Epithelial cell of prostate (primary cell): Measurements from ENCODE around the gene PATE3.

Experiments used
- DNase-seq: peaks from one replicate; pipeline ENCODE4 v3.0.0-alpha.2; 2011; ENCODE audit warnings: low read depth, low spot score
- H3K27ac ChIP-seq: fragments of 450-650 bp; 2 replicates; pipeline ENCODE4 v1.5.1; 2017; ENCODE audit warnings: mild to moderate bottlenecking

The PATE3 gene, protein sequence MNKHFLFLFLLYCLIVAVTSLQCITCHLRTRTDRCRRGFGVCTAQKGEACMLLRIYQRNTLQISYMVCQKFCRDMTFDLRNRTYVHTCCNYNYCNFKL

DNA sequence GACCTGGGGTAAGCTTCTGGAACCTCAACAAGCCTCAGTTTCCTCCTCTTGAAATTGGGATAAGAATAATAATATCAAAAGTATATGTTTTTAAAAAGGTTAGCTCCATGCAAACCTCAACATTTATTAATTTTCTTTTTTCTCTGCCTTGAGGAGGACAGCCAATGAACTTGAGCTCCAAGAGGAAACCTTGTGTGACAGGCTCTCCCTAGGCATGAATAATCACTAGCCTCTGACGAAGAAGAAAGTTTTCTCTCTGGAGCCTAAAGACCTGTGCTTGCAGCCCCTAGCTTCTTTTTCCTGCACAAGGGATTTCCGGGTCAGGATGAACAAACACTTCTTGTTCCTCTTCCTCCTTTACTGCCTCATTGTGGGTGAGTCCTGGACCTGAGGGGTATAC lies at the start of gene PATE3:
Gene PATE3, plus strand, starts transcription at position 301 of the 400 bp plus-strand sequence. Its CDS starts 25 bp downstream, at position 326.
- no peak for DNase-seq
- H3K27ac ChIP-seq: no peak within 1 kb of the TSS

- no peak overlapping the region for H3K27ac ChIP-seq
- no peak for DNase-seq
These were observed 47.3 kb upstream of the PATE3 start for GRCh38 chr11:125740617-125741016.

- no peak for DNase-seq
- no peak overlapping the region for H3K27ac ChIP-seq
These were observed 44.2 kb upstream of the PATE3 start for GRCh38 chr11:125743681-125744080.

- H3K27ac ChIP-seq: no peak within 1 kb of the TSS
- no peak for DNase-seq
These were observed 41.9 kb upstream of the PATE3 start, which contains the start of gene PATE1 for GRCh38 chr11:125745979-125746378. Gene PATE1 (plus strand): TSS chr11:125746279. CDS start chr11:125746305, 26 bp downstream.

DNA sequence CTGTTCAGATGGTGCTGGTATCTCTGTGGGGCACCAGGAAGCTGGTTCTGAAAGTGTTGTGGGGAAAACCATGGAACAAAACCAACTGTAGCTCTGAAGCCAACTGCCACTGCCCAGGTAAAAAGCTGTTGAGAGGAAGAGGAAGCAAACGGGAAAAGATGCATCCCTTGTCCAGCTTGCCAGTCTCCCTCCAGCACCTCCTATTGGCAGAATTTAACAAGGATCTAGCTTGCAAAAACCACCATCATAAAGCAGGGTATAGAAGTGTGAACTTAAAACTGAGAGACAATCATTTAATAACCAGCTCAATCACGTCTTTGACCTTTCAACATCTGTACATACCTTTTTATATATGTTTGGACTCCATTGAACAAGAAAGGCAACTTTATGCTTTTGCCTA lies 37.3 kb upstream of the PATE3 start:
- no peak for DNase-seq
- no peak overlapping the region for H3K27ac ChIP-seq

DNA sequence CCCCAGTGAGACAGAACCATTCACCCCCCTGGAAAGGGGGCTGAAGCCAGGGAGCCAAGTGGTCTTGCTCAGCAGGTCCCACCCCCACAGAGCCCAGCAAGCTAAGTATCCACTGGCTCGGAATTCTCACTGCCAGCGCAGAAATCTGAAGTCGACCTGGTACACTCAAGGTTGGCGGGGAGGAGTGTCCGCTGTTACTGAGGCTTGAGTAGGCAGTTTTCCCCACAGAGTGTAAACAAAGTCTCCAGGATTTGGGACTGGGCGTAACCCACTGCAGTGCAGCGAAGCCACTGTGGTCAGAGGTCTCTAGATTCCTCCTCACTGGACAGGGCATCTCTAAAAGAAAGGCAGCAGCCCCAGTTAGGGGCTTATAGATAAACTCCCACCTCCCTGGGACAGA lies 31.9 kb upstream of the PATE3 start:
- H3K27ac ChIP-seq: no peak overlapping the region
- no peak for DNase-seq

- no peak overlapping the region for H3K27ac ChIP-seq
- DNase-seq: no peak
These were observed 25.5 kb upstream of the PATE3 start for GRCh38 chr11:125762445-125762844.

GRCh38 chr11:125763483-125763882 lies 24.4 kb upstream of the PATE3 start:
- DNase-seq: no peak
- no peak overlapping the region for H3K27ac ChIP-seq

DNA sequence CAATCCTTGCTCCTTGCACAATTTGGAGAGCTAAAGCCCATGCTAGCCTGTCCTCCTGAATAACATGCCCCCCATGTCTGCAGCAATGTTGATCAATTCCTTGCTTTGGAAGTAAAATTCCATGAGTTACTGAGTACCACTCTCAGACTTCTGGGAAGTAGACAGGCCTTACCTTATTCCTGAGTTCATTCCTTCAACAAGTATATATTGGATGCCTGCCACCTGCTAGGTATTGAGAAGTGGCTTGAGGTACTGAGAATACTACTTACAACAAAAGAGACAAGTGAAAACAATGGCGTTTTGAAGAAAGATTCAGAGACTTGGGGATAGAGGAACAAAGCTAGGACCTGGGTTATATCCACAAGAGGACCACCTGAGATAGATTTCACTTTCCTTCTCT lies 21.7 kb upstream of the PATE3 start:
- no peak for DNase-seq
- no peak overlapping the region for H3K27ac ChIP-seq

- H3K27ac ChIP-seq: no peak overlapping the region
- no peak for DNase-seq
These were observed 19.4 kb upstream of the PATE3 start for GRCh38 chr11:125768336-125769046.

DNA sequence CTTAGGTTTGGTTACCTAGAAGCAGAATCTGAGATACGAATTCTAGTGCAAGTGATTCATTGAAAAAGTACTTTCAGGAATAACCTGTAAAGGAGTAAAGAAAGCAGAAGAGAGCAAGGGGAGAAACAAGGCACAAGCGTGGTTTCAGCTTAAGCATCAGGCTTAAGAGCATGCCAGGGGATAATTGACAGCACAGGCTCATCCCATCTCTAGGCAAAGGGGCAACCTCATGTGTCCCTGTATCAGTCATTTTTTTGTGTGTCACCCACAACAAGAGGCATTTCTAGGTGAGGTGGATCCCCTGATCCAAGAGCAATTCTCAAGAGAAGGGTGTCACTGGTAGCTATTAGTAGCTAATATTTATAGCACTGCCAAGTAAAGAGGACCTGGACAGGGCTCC lies 17.3 kb upstream of the PATE3 start:
- no peak overlapping the region for H3K27ac ChIP-seq
- no peak for DNase-seq

DNA sequence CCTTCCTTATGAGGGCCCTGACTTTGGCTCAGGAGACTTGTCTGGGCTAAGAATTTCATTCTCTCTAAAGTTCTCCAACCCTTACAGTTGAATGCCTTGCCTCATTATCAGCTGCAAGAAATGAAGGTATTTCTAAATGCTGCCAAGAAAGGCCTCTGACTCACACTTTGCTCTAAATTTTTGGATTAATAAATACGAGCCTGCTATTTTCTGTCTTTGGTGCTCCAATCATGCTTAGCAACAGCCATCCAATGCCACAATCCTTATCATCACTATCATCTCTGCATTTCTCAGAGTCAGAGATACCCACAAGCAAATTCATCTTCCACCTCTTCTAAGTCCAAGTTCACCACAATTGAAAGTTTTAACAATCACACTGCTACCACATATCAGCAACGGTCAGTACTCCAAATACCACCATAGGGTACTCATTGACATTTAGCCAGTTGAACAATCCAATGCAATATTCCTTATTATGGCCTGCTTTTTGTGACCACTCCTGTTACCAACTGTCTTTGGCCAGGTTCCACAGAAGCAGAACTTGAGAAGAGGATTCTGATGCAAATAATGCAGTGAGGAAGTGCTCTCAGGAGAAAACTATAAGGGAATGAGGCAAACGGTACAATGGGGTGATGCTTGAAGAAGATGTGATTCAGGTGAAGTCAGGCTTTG lies 15.0 kb upstream of the PATE3 start:
- DNase-seq: no peak
- no peak overlapping the region for H3K27ac ChIP-seq

GRCh38 chr11:125773516-125773915 lies 14.4 kb upstream of the PATE3 start:
- no peak for DNase-seq
- H3K27ac ChIP-seq: no peak overlapping the region

DNA sequence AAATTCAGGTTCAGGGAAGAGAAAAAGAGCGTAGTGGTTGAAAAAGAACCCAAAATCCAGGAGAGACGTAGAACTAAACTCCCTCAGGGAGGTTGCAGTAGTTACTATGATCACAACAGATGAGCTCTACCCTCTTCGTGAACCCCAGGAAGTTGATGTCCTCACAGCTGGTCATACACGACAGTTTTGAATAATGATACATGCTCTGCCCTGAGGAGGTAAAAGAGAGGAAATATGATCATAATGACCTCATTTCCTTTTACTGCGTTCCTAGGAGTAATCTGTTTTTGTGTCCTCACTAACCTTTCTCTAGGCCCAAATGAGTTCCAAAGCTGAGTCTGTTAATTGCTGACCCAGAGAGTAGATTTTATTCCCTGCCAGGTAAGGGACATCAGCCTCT lies 10.6 kb upstream of the PATE3 start:
- DNase-seq: no peak
- no peak overlapping the region for H3K27ac ChIP-seq

DNA sequence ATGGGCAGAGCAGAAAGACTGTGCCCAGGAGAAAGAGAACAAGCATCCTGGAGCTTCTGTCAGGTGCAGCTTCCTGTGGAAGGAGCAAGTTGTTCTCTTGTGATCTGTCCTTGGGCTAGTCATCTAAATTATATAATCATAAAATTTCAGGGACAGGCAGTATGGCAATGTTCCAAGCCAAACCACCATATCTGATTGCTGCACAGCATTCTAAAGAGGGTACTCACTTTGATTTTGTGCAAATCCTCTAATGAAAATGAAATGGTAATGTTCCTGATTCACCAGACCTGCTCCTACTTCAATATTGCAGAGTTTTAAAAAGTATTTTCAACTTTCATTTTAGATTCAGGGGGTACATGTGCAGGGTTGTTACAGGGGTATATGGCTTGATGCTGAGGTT lies 9.2 kb upstream of the PATE3 start, which contains the start of gene PATE2:
Gene PATE2, minus strand, starts transcription at position 101 of the 400 bp plus-strand sequence. Its CDS starts 55 bp downstream, at position 46.
- no peak for DNase-seq
- H3K27ac ChIP-seq: no peak within 1 kb of the TSS

- DNase-seq: no peak
These were observed 3.2 kb upstream of the PATE3 start for GRCh38 chr11:125784678-125785077.

GRCh38 chr11:125790825-125791224 lies 2.9 kb downstream of the PATE3 start:
- no peak for DNase-seq
- H3K27ac ChIP-seq: no peak overlapping the region

More at GRCh38 chr11:125784678-125785077, 3.2 kb upstream of the PATE3 start:
- H3K27ac ChIP-seq: no peak overlapping the region

DNA sequence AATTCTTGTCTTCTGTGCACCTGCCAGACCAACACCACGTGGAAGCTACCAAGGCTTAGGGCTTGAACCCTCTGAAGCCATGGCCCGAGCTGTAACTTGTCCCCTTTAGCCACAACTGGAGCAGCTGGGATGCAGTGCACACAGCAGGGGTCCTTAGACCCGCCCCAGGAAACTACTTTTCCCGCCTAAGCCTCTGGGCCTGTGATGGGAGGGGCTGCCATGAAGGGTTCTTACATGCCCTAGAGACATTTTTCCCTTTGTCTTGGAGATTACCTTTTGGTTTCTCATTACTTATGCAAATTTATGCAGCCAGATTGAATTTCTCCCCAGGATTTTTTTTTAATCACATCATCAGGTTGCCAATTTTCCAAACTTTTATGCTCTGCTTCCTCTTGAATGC lies 9.7 kb downstream of the PATE3 start:
- DNase-seq: no peak

GRCh38 chr11:125799808-125800207 lies 11.9 kb downstream of the PATE3 start:
- H3K27ac ChIP-seq: no peak overlapping the region
- no peak for DNase-seq

More for the DNA sequence above, 9.7 kb downstream of the PATE3 start:
- no peak overlapping the region for H3K27ac ChIP-seq

DNA sequence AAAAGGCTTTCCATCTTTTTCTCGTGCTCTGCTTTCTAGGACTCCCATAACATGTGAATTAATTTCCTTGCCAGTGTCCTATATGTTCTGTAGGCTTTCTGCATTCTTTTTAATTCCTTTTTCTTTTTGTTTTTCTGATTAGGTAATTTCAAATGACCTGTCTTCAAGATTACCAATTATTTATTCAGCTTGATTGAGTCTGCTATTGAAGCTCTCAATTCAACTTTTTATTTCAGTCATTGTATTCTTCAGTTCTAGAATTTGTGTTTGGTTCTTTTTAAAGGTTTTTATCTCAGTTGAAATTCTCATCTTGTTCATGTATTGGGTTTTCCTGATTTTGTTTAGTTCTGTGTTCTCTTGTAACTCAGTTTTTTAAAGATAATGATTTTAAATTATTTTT lies 14.5 kb downstream of the PATE3 start:
- no peak for DNase-seq
- no peak overlapping the region for H3K27ac ChIP-seq

GRCh38 chr11:125807909-125808308 lies 20.0 kb downstream of the PATE3 start:
- H3K27ac ChIP-seq: no peak overlapping the region
- DNase-seq: no peak
